NCI-H1417 treated with DMSO at 0.1 percent for 48 hours (cell line): ENCODE data around the gene LRCH4.
A peak's percentile ranks its signal among the peaks of the same experiment; 100 is the strongest.

Source experiments
- DNase-seq: peaks from one replicate; lab custom pipeline; 2025; lab: John Stamatoyannopoulos, UW

Gene LRCH4, protein sequence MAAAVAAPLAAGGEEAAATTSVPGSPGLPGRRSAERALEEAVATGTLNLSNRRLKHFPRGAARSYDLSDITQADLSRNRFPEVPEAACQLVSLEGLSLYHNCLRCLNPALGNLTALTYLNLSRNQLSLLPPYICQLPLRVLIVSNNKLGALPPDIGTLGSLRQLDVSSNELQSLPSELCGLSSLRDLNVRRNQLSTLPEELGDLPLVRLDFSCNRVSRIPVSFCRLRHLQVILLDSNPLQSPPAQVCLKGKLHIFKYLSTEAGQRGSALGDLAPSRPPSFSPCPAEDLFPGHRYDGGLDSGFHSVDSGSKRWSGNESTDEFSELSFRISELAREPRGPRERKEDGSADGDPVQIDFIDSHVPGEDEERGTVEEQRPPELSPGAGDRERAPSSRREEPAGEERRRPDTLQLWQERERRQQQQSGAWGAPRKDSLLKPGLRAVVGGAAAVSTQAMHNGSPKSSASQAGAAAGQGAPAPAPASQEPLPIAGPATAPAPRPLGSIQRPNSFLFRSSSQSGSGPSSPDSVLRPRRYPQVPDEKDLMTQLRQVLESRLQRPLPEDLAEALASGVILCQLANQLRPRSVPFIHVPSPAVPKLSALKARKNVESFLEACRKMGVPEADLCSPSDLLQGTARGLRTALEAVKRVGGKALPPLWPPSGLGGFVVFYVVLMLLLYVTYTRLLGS

DNA sequence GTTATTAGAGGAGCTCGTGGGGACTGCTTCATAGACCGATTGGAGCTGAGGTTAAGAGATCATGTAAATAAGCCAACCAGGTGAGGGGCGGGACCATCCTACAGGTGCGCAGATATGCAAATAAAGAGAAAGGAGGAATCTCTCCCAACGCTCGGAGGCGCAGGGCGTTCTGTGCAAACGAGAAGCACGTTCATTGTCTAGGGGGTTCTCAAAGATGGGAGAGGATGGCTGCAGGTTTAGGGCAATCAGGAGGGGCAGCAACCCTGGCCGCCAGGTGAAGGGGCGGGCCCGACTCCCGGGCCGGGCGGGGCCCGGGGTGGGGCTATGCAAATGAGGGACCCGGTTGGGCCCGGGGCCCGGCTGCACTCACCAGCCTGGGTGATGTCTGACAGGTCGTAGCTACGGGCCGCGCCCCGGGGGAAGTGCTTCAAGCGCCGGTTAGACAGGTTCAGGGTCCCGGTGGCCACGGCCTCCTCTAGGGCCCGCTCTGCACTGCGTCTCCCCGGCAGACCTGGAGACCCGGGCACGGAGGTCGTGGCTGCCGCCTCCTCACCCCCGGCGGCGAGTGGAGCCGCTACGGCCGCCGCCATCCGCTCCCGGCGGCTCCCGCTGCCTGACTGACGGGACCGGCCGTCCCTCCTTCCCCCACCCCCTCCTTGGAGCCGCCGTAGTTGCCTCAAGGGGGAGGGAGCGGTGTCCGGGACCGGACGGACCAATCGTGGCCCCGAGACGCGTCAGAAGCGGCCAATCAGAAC lies at the start of gene LRCH4:
Gene LRCH4, minus strand, starts transcription at position 619 of the 755 bp plus-strand sequence. Its CDS starts 29 bp downstream, at position 590.
- DNase-seq = no peak

DNA sequence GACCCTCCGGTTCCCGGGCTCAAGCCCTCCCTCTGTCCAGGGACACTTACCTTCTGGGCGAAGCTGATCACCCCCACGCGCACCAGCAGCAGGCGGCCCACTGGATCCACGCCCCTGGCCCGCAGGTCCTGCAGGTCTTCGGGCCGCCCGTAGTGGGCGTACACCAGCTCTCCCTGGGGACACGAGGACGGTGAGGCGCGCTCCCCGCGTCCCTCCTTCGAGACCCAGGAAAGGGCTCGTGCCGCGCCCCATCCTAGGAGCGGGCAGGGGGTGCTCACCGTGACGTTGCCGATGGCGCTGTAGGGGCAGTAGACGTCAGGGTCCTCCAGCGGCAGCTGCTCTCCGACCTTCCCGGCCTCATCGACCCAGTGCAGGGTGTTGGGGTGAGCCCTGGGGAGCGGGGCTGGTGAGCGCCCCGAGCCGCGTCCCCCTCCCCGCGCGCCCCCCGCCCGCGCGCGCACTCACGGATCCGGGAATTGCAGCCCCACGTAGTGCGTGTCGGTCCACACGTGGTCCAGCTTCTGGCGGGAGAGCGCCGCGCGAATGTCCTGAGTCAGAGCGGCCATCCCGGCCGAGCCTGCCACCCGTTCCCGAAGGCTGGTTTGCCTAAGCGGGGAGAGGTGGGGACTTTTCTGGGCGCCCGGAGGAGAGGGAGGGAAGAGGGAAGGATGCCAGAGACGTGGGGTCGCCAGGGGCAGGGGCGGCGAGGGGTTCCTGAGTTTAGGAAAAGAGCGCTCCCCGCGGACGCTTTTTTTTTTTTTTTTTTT lies 47.2 kb upstream of the LRCH4 start:
- peak; percentile 17 for DNase-seq

DNA sequence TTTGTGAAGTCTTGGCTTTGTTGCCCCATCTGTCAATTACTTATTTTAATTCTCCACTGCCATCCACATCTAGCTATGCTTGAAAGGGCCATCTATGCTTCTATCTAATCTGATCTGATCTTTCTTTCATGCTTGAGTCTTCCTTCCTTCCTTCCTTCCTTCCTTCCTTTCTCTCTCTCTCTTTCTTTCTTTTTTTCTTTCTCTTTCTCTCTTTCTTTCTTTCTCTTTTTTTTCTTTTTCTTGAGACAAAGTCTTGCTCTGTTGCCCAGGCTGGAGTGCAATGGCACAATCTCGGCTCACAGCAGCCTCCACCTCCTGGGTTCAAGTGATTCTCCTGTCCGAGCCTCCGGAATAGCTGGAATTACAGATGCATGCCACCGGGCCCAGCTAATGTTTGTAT lies 44.1 kb upstream of the LRCH4 start:
- no peak for DNase-seq

DNA sequence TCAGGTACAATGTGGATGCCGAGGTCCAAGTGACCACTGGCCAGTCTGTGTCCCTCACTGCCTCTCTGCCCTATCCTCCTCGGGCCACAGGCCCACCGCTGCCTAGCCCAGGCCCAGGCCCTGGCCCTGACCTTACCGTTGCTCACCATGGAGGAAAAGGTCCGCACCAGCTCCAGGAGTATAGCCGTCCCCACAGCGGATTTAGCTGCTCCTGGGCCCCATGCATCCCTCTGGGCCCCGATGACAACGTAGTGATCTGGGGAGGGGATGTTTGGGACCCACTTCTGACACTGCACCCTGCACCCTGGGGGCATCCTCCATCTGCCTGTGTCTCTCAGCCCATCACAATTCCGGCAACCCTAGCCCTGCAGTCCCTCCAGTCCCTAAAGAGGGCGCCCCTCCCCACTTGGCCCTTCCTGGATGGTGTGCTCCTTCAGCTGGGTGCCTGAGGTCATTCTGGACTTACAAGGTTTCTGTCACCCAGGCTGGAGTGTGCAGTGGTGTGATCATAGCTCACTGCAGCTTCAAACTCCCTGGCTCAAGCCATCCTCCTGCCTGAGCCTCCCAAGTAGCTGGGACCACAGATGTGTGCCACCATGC lies 43.3 kb upstream of the LRCH4 start:
- no peak for DNase-seq

DNA sequence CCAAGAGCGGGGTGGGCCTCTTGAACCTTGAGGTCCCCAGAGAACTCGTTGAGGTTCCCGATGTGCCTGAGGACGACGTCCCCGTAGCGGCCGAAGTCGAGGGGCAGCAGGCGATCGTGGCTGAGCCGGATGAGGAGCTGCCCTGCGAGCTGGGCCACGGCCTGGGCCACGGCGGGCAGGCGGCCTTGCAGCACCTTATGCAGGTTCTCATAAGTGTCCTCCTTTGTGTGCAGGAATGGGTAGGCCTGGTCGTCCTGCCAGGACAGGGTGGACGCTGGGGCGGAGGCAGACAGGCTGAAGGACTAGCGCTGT lies 41.3 kb upstream of the LRCH4 start:
- no peak for DNase-seq

DNA sequence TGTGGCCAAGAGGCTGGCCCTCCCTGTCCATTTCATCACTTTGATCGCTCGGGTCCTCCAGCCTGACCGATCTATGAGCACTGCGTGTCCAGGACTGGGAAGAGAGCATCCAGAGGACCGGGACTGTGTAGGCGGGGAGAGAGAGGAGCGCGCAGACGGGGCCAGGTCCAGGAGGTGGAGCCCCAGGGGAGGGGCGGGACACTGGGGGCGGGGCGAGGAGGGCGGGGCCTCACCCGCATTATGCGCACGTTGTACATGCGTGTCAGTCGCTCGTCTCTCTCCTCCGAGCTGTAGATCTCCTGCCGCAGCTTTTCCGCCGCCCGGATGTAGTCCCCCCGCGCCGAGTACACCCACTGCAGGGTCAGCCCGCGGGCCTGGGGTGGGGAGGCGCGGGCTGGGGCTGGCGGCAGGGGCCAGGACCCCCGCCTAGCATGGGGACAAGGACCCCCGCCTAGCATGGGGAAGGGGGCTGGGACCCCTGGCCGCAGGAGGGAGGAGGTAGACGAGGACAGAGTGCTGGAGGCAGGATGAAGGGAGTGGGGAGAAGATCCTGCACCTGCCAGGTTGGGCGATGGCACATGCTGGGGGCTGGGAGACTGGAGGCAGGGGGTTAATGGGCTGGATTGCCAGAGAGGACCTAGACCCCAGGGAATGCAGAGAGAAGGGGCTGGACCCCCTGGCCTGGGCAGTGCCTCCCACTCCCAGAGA lies 40.8 kb upstream of the LRCH4 start:
- DNase-seq = peak; percentile 32

DNA sequence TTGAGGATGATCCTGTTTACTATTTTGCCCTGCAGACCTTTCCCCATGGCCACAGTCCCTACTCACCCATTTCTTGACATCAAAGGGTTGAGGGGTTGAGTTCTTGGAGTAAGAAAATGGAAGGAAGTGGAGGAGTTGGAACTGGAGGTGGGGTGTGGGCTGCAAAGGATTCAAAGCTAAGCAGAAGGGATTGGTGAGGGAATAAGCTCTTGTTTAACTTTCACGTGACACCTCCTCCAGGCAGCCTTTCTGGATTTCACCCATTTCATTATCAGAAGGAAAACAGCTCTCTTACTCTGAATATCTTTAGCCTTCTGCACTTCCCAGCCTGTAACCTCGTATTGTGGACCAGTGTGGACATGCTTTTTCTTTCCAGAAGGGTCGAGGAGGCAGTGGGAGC lies 40.1 kb upstream of the LRCH4 start:
- DNase-seq = no peak

DNA sequence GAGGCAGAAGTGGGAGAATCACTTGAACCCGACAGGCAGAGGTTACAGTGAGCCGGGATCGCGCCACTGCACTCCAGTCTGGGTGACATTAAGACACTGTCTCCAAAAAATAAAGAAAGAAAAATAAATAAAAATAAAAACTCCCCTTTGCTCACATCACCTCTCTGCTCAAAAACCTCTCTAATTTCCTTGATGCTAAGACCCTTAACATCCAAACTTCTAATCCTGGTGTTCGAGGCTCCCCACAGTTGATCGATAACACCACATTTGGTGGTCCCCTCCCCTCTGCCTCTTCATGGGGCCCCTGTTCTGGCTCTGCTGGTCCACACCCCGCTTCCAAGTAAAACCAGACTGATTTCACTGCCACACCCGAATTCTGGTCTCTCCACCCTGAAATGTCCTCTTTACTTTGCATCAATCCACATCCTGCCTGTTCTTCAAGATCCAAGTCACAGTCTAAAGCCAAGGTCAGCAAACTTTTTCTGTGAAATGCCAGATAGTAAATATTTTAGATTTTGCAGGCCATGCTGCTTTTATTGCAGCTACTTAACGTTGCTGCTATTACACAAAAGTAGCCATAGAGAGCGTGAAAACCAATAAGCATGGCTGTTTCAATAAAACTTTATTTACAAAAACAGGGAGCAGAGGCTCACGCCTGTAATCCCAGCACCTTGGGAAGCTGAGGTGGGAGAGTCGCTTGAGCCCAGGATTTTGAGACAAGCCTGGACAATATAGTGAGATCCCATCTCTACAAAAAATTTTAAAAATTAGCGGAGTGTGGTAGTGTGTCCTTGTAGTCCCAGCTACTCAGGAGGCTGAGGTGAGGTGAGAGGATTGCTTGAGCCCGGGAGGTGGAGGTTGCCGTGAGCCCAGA lies 38.3 kb upstream of the LRCH4 start:
- DNase-seq = no peak

DNA sequence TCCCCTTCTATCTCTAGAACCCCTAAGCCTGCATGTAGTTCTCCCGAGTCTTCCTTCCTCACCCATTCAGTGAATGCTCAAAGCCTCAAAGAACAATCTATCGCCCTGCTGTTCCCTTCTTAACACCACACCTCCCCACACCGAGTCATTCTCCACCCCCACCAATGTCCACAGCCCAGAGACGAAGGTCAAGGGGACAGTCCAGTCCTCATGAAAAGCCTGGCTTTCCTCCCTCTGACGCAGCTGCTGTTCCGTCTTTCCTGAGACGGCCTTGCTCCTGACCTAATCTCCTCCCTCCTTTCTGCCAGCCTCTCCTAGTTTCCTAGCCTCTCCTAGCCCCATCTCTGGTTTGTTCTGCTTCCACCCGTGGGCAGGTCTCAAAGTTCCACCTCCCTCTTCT lies 35.6 kb upstream of the LRCH4 start:
- no peak for DNase-seq

DNA sequence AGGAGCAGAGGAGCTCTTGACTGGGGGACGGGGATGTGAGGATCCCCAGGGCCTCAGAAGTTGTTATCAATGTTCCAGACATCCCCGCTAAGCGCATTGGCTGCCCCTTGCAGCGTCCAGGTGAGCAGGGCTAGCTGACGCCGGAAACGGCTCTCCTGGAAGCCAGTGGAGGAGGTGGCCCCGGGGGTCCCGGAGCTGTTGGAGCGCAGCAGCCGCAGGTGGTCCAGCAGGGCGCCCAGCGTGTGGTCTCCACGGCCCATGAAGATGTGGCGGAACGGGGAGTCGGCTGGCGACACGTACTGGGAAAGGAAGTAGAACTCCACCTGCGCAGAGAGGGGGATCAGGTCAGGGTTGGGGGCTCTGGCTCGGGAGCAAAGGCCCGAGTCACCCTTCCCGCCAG lies 34.9 kb upstream of the LRCH4 start:
- DNase-seq = no peak

DNA sequence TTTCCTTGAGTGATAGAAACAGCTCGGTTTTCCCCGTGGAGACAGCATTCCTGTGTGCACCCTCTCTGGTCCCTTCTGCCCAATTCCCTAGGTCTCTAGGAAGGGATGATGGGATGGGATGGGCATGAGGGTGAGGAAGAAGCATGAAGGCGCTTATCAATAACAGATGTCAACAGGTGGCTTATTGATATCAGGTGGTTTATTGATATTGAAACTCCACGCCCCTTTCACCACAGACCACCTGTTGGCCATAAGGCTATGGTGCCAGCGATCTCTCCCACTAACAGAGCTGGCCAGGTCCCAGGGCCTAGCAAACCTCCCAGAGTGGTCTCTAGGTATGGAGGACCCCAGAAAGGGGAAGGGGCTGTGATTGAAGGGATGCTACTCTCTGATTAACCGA lies 34.3 kb upstream of the LRCH4 start:
- DNase-seq = no peak

DNA sequence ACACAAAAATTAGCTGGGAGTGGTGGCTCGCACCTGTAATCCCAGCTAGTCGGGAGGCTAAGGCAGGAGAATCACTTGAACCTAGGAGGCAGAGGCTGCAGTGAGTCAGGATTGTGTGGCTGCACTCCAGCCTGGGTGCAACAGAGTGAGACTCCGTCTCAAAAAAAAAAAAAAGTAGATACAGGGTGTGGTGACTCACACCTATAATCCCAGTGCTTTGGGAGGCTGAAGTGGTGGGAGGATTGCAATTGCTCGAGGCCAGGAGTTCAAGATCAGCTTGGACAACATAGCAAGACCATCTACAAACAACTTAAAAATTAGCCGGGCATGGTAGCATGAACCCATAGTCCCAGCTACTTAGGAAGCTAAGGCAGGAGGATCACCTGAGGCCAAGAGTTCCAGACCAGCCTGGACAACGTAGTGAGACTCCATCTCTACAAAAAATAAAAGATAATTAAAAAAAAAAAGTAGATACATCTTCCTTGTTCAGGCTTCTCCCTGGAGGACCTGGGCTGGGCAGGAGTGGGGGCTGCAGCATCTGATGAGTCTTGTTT lies 28.5 kb upstream of the LRCH4 start:
- no peak for DNase-seq

DNA sequence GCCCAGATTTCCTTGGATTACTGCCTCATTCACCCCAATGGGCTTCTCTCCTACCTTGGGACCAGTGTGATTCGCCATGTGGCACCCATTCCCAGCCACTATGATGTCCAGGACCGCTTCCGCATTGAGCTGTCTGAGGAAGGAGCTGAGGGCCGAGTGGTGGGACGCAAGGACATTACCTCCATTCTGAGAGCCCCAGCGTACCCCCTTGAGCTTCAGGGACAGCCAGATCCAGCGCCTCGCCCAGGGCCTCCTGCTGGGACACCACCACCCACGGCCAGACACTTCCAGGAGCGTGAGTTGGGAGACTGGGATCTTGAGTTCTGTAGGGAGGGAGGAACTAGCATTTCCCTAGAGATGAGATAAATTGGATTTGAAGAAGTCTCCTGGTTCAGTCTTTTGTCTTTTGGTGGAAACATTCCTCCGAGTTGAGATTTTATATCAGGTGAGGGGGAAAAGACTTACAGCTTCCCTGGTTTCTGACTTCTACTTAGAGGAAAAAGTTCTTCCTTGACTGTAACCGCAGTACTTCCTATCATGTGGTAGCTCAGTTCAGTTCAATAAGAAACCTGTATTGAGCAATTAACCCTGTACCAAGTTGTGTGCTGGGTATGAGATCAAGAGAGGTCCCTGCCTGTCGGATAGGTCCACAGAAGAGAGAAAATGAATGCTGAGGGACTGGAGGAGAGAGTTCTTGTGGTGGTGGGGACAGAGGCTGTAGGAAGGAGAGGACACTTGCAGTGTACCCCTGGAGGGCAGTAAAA lies 27.7 kb upstream of the LRCH4 start:
- DNase-seq = no peak

DNA sequence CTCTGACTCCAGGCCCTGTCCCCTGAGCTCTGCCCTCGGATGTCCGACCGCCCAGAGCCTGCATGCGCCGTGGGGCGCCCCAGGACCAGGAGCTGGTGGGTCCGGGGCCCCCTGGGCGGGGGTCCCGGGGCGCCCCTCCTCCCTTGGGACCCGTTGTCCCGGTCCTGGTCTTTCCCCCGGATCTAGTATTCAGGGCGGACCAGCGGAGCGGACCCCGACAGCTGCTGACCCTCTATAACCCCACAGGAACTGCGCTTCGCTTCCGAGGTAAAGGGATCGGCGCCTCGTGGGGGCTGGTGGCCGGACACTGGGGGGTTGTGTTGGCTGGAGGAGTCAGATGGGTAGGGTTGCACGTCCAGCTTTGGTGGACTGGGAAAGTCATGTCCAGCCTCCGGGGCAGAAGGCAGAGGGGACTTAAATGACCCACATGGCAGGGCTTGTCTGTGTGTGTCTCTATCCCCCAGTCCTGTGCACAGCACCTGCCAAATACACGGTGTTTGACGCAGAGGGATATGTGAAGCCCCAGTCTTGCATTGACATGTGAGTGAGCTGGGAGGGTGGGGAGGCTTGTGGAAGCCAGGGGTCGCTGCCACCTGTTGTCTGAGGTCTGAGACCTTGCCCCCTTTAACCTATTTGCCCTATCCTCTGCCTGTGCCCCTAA lies 26.9 kb upstream of the LRCH4 start:
- no peak for DNase-seq

DNA sequence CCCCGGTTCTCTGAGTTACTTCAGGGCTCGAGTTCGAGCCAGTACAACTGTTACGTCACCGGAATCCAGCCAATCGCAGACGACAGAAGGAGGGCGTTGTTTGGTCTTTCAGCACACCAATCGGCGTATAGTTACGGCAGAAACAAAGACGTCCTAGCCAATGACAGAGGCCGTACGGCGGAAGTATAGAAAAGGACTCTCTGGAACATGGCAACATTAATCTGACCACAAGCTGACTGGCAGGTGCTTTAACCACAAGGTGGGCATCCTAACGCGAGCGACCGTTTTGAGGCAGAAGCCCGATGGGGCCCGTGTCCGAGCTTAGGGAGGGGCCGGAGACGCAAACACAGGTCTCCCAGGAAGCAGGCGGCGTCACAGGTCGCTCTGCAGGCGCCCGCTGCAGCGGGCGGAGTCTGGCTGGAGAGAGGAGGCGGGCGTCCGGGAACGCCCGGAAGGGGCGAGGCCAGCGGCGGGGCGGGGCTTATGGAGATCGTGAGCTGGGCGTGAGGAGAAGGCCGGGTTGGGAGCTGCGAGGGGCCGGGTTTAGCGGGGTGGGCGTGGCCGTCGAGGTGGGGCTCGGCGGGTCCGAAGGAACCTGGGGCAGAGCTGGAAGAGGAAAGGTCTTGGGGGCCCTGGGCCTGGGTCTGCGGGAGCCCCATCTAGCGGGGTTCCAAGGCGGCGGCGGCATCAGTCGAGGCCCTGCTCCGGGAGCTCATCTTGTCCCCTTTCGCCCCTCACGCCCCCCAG lies 26.2 kb upstream of the LRCH4 start, which contains the start of gene MOSPD3:
Gene MOSPD3, plus strand, starts transcription at position 558 of the 747 bp plus-strand sequence. CDS start 252 bp downstream, outside the sequence.
- peak; percentile 99 for DNase-seq

DNA sequence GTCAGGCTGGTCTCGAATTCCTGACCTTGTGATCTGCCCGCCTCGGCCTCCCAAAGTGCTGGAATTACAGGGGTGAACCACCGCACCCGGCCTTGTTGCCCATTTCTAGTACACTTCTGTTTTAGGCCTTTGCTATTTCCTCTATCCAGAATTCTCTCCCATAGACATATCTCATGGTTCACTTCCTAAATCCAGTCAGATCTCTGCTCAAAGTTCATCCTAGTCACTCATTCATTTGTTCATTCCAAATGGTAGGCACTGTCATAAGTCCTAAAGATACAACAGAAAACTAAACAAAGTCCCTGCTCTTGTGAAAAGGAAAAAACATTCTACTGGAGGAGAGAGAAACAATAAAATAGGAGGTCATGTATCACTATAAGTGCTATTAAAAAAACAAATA lies 24.0 kb upstream of the LRCH4 start:
- no peak for DNase-seq

DNA sequence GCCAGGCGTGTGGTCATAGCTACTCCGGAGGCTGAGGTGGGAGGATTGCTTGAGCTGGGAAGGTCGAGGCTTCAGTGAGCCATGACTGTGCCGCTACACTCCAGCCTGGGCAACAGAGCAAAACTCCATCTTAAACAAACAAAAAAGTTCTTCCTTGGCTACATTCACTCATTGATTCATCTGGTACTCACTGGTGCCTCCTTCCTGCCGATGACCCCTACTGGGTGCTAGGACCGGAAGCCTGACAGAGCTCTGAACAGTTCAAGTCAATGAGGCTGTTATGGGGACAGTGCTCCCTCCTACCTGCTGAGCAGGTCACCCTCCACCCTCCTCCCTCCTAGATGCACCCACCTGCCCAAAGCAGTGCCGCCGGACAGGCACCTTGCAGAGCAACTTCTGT lies 21.2 kb upstream of the LRCH4 start:
- DNase-seq = no peak

DNA sequence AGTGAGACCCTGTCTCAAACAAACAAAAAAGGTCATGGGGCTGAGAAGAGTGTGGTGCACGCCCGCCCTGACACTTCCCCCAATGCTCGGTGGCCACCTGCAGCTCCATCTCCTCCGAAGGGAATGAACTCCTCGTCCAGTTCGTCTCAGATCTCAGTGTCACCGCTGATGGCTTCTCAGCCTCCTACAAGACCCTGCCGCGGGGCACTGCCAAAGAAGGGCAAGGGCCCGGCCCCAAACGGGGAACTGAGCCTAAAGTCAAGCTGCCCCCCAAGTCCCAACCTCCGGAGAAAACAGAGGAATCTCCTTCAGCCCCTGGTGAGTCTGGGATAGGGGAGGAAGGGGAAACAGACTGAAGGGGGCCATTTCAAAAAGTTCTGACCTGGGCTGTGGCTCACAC lies 20.4 kb upstream of the LRCH4 start:
- no peak for DNase-seq
